ENCODE measurements around the gene CAMSAP1.
"Not testable (repeated sequence)": the region's sequence is repeated elsewhere in the genome, so short reads cannot be mapped to it uniquely, and the experiment has no call there.

GRCh38 chr9:135950841-135951240 lies 43.5 kb upstream of the CAMSAP1 start:
- TF ChIP-seq POLR2A (IDR thresholded peaks at IDR 0.05; ENCODE audit: low read depth, low read length); TAF1 (IDR thresholded peaks at IDR 0.05; ENCODE audit: low read depth, low read length); SPI1 (IDR thresholded peaks at IDR 0.05; ENCODE audit: low read depth, low read length); PAX5 (IDR thresholded peaks at IDR 0.05; ENCODE audit: insufficient read depth, low read length, severe bottlenecking); POLR2AphosphoS5 (IDR thresholded peaks at IDR 0.05; ENCODE audit: low read depth, low read length): not testable (repeated sequence)

Data from GM12891 (cell line).